Fibroblast of gingiva (primary cell): ENCODE data around the gene NAA40.
A peak's percentile ranks its signal among the peaks of the same experiment; 100 is the strongest.

ENCODE experiments used
- DNase-seq: peaks from one replicate; pipeline ENCODE4 v3.0.0-alpha.2; 2011; ENCODE audit warnings: low read depth

NAA40 gene

DNA sequence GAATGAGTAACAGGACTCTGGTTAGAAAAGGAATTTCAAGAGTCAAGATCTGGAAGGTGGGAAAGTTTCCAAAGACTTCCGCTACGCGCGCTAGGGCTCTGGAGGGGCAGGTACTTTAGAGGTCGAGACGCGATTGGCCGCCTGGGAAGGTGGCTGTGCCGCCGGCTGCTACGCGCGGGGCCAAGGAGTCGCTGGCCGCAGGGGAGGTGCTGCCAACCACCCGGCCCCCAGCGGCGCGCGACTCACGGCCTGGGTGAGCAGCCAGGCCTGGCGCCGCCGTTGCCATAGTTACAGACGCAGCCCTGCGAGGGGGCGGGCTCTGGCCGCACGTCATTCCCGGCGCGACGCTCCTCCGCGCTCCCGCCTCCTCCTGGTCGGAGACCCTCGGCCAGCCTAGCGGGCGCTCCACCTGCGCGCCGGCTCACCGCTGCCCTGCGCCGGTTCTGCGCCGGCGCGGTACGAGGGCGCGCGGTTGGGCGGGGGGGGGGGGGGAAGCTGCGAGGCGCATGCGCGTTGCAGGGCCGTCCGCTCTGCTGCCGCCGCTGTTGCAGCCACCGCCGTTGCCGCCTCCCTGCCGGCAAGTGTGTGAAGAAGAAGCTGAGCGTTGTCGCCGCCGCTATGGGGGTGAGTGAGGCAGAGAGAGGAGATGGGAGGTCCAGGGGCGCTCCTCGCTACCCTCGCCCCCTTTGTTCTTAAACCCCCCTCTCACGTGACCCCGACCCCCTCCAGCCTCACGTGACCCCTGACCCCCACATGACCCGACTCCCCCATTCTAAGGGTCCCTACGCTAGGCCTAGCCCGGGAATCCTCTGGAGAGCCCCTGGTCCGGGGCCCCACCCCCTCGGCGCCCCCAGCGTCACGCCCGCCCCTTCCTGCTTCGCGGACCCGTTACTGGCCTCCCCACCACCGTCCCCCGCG is at the start of gene NAA40:
Gene NAA40 (plus strand): TSS at position 524 of the 918 bp plus-strand sequence. CDS start 95 bp downstream, at position 619.
- DNase-seq = peak; percentile 94

- no peak for DNase-seq
These were observed 49.5 kb upstream of the NAA40 start for GRCh38 chr11:63889344-63889743.

- no peak for DNase-seq
These were observed 48.4 kb upstream of the NAA40 start for GRCh38 chr11:63890368-63890767.

DNA sequence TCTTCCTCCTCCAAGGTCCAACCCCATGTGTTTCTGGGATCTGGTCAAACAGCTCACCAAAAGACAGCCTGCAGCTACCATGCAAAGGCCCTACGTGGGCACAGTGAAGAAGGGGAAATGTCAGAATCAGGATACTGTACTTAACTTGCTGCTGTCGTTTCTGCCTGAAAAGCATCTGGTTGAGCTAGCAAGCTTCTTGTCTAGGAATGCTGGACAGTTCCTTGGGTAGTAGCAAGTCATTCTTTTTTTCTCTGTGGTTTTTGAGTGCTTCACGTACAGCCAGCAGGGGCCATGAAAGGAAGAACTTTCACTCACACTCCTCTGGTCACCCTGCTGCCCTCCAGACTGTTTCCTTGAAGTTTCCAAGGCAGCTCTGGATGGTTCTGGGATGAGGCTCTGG is 46.6 kb upstream of the NAA40 start:
- DNase-seq = peak; percentile 17

DNA sequence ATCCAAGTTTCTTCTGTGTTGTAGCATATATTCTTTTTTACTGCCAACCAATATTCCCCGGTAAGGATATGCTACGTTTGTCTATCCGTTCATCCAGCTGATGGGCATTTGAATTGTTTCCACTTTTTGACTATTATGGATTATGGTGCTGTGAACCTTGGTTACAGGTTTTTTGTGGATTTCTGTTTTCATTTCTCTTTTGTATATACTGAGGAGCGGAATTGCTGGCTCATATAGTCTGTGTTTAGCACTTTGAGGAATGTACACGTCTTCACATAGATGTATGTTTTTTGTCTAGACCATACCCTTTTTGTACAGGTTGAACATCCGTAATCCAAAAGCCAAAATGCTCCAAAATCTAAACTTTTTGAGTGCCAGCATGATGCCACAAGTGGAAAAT is 45.4 kb upstream of the NAA40 start:
- no peak for DNase-seq

DNA sequence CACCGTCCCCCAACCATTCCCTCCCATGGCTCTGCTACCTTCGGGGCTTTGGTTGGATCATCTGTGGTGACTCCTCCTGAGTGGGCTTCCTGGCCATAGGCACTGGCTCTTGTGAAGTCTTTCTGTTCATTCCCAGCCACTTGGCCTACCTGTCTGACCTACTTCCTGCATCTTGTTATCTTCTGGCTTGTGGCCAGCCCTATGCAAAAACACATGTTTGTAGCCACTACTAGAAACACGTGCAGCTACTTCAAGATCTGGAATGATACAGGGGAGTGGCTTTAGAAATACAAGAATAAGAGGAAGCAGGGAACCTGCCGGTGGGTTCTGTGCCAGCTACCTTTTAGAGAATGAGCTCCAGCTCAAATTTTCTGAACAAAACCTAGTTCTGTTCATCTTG is 42.7 kb upstream of the NAA40 start:
- DNase-seq = no peak

GRCh38 chr11:63897459-63898146 is 41.2 kb upstream of the NAA40 start:
- no peak for DNase-seq

GRCh38 chr11:63901660-63902059 is 37.1 kb upstream of the NAA40 start:
- no peak for DNase-seq

DNA sequence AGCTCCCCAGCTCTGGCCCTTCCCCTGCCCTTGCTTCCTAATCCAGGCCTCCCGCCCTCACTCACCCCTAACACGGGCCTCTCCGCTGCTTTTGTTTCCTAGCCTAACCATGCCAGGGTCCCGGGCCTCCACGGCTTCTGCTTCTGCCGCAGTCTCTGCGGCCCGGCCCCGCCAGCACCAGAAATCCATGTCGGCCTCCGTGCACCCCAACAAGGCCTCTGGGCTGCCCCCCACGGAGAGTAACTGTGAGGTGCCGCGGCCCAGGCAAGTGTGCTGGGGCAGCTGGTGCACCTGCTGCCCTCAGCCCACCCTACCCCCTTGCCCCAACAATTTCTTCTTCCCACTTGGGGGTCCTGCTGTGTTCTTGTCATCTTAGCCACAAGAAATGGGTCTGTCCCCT is 34.9 kb upstream of the NAA40 start:
- DNase-seq = no peak

DNA sequence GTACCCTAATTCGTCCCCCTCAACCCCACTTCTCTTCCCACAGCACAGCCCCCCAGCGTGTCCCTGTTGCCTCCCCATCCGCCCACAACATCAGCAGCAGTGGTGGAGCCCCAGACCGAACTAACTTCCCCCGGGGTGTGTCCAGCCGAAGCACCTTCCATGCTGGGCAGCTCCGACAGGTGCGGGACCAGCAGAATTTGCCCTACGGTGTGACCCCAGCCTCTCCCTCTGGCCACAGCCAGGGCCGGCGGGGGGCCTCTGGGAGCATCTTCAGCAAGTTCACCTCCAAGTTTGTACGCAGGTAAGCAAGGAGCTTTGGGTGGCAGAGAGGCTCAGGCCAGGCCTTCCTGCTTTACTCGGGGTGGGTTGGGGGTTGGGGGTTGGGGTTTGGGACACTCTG is 34.1 kb upstream of the NAA40 start:
- DNase-seq = no peak

DNA sequence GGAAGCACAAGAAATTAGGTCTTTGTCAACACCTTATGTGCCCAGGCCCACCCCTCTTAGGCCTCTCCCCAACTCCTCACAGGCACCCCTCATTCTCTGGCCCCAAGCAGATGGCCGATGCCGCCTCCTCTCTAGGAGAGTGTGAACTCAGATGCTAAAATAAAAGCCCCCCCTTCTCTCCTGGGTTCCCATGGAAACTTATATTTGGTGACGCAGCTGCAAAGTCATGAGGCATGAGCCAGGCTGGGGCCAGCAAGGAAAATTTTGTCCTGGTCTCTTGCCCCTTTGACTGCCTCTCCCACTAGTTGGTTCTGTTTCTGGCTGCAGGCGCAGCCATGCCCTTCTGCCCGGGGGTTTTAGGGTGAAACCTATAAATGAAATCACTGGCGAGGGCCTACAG is 33.6 kb upstream of the NAA40 start:
- DNase-seq = no peak

DNA sequence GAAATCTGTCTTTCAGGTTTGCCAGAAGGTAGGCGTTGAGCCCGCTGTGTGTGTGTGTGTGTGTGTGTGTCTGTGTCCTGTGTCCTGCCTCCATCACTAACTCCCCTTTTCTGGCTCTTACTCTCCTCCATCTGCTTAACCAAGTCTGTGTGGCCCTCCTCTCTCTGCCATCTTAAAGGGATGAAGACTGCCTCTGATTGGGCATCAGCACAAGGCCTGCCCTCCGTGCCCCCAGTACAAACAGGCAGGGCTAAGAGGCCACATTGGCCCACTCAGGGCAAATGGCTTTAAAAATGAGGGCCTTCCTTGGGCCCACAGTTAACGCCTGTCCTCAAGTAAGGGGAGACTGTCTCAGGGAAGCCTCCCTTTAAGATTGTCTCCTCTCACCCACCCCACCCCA is 32.7 kb upstream of the NAA40 start:
- DNase-seq = no peak

DNA sequence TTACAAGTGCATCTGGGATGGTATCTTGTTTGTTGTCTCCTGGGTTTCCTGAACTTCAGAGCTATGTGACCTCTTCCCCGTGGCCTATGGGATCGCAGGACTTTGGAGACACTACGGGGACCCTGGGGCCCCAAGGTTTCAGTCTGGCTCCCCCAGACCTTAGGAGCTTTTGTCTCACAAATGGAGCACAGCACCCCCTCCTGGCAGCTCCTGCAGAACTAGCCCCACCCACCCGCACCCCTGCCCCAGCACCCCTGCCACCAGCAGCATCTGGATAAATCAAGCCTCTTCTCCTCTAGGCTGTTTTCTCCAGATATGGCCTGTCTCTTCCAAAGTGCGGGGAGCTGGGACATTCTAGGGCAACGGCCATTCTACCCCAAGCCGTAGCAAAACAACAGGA is 32.2 kb upstream of the NAA40 start:
- DNase-seq = no peak

- DNase-seq = no peak
These were observed 31.7 kb upstream of the NAA40 start for GRCh38 chr11:63907063-63907462.

DNA sequence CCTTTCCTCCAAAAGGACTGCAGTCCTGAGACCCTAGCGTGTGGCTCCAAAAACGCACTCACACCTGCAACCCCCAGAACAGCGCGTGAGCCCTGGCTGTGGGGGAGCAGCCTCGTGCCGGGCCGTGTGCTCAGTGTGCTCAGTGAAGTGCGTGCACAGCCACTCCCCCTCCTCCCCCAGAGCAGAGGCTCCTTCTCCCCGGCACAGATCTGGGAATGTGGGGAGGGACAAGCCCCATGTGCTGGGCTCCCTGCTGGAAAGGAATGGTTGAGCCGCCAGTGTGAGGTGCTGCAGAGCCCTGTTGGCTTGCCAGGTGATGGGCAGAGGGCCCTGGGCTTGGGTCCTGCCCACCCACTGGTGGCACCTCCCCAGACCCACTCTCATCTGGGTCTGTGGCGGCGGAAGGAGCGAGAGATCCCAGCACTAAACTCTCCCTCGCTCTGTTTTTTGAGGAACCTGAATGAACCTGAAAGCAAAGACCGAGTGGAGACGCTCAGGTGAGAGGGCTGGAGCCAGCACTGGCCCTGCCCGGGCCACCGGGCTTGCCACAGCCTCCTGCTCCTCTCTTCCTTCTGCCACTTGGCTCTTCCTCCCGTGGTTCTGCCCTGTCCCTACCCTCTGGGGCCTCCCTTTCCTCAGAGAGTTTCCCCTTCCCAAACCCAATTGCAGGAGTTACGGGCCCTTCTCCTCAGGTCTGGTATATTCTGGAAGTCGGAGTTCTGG is 30.8 kb upstream of the NAA40 start:
- no peak for DNase-seq

GRCh38 chr11:63908631-63909401 is 30.0 kb upstream of the NAA40 start:
- no peak for DNase-seq

DNA sequence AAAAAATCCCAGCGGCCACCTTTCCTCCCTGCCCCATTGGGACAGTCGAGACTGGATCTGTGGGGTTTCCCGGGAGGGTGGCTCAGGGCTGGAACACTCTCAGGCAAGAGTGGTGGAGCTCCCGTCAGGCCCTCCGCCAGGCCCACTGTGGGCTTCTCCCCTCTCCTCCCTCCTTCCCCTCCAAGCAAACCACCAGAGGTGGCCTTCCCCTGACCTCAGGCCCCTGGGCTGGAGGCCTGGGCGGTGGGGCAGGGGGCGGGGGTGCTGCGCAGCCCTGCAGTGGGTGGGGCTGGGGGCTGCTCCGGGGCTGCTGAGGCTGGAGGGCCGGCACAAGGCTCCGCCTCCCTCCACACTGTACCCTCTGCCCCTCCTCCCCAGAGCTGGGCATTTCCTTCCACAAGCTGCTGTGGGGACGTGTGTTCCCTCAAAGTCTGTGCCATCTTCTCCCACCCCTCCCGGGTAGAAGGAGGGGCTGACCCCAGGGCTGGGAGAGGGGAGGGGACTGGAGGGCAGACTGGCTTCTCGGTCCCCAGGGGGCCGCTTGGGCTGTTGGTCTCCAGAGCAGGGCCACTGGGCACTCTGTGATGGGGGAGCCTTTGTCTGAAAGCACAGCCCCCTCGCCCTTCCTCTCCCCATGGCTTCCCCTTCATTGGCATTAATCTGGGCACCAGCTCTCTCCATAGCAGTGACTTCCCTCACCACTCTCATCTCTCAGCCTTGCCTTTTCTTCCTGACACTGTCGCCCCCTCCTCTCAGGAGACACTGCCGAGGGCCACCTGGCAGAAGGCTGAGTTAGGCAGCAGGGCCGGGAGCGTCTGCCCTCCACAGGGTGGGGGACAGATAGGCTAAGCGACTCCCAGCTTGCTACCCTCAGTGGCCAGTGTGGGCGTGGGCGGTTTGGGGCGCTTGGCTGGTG is 29.0 kb upstream of the NAA40 start:
- no peak for DNase-seq

GRCh38 chr11:63910675-63911074 is 28.1 kb upstream of the NAA40 start:
- DNase-seq = no peak

GRCh38 chr11:63911440-63911839 is 27.4 kb upstream of the NAA40 start:
- DNase-seq = no peak

DNA sequence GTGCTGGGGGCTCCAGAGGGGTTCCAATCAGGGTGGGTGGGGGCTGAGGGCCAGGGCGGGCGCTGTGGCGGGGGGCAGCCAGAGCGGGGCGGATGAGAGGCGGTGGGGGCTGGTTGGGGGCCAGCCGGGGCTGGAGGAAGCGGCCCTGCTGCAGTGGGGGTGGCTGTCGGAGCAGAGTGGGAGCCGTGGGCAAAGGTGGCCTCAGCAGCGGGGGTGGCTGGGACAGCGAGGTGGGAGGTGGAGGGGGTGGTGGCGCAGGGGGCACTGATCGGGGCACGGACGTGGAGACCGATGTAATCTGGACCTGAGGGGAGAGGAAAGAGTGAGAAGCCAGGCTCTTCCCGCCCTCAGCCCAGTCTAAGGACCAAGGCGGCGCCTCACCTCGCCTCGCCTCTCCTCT is 26.9 kb upstream of the NAA40 start:
- no peak for DNase-seq

- DNase-seq = no peak
These were observed 26.1 kb upstream of the NAA40 start for GRCh38 chr11:63912678-63913077.
